Right lobe of liver (tissue), 6 donors: ENCODE measurements around the gene BCL2L11. TPM values are rescaled to one million over a fixed set of nuclear protein-coding genes. Genes with fewer than 3 reads are reported as not detected.
A peak's percentile ranks its signal among the peaks of the same experiment; 100 is the strongest.

ENCODE experiments used
- ATAC-seq, 4 donors: fragments of 200-7000 bp; cut with Tn5 transposase; one replicate each; pipeline ENCODE4 v1.9.1; 2020; ENCODE audit warnings: mild to moderate bottlenecking in 4 of 4, moderate library complexity in 4 of 4
- DNase-seq, 3 donors: peaks; one replicate each; pipeline ENCODE4 v3.0.0-alpha.2; 2020
- H3K27ac ChIP-seq, 3 donors: fragments of 200-600 bp; one replicate each; pipeline ENCODE4 v1.8.0; 2022
- H3K27me3 ChIP-seq, 2 donors: fragments of 200-600 bp; one replicate each; pipeline ENCODE4 v1.8.0; 2022
- H3K36me3 ChIP-seq, 4 donors: fragments of 200-600 bp; sonication (generic) in 1 of 4; one replicate each; pipeline versions ENCODE4 v1.5.1 to v1.8.0; 2017 to 2022; ENCODE audit warnings: control low read depth in 1 of 4
- H3K4me1 ChIP-seq, 4 donors: fragments of 200-600 bp; sonication (generic) in 1 of 4; one replicate each; pipeline versions ENCODE4 v1.5.1 to v1.8.0; 2017 to 2022; ENCODE audit warnings: control low read depth in 1 of 4
- H3K4me3 ChIP-seq, 3 donors: fragments of 200-600 bp; one replicate each; pipeline ENCODE4 v1.8.0; 2022
- H3K9me3 ChIP-seq, 4 donors: fragments of 200-600 bp; sonication (generic) in 1 of 4; one replicate each; pipeline versions ENCODE4 v1.5.1 to v1.8.0; 2017 to 2022; ENCODE audit warnings: control low read depth in 1 of 4
- POLR2A ChIP-seq: fragments of 450-650 bp; IDR thresholded peaks from one replicate; pipeline ENCODE4 v1.6.1; 2017; ENCODE audit warnings: antibody characterized with exemption, mild to moderate bottlenecking
- WGBS: methylation state at CpG from one replicate; pipeline ENCODE4 v1.1.6; 2018; ENCODE audit warnings: low coverage, low lambda C conversion rate; ENCODE audit not compliant: insufficient coverage; ENCODE audit errors: missing lambda C conversion rate; 5-methylcytosine and 5-hydroxymethylcytosine counted together
- intact Hi-C, 2 donors: fragments of 100-400 bp; cut with DNase I; formaldehyde crosslinking; loops; one replicate each; pipeline versions ENCODE4 v1.11.2 to v1.14.1; 2022
- total RNA-seq, 6 experiments: library from RNA; depleted of rRNA in 2 of 6; stranded (reverse); fragments of >200 nt in 2 of 6; fragmentation: NEBNext Ultra II Directional in 3 of 6; extraction: Animal tissue kit (Norgen Biotek cat#: 25700) in 3 of 6; gene quantifications; one replicate each; pipeline versions ENCODE4 v1.1.0 to v1.2.4, GENCODE V29; 2016 to 2023
- TF ChIP-seq, protein P1 (sequence below), 4 donors: fragments of 200-600 bp in 3 of 4; fragments of 450-650 bp in 1 of 4; IDR thresholded peaks; one replicate each; pipeline versions ENCODE4 v1.5.1 to v1.8.0; 2016 to 2022; ENCODE audit warnings: antibody characterized with exemption in 4 of 4, mild to moderate bottlenecking in 2 of 4
- donor health status: DM: no; HTN: yes; CAD: no.
- donor health status: DM: no; HTN: no; CAD: no.
- donor health status: DM: no; HTN: no; CAD: no.
- donor health status: DM: no; HTN: yes; CAD: no.
- donor health status: DM: no; HTN: yes; CAD: no.

Gene BCL2L11
- total RNA-seq, 6 experiments from 2014 or later = 6.5 to 13.0 (median 8.8) TPM

DNA sequence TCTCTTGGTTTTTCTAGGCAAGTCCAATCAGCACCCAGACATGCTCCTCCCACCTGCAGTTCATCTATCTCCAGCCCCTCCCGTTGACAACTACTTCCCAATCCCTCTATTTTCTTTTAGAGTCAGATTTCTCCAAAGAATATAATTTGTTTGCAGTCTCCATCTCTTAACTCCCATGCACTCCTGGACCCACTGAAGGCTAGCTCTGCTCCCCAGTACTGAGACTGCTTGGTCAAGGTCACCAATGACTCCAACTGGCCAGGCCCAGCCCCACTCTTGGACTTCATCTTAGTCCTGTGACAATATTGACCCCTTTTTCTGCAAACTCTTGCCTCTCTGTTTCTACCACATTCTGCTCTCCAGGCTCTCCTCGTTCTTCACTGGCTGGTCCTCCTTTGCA, 62.0 kb downstream of the BCL2L11 start:
- 69% methylated on average over 2 of the region's 2 CpGs for WGBS
- Histone ChIP-seq H3K36me3 (no peaks in the 10 kb centered on the region), H3K27ac (no peak overlapping the region), H3K4me3 (no peak overlapping the region), H3K27me3 (no peaks in the 10 kb centered on the region), H3K9me3 (no peaks in the 10 kb centered on the region), H3K4me1 (peaks cover 0 to 35% (median 16%) of the 10 kb centered on the region in 4 donors)
- intact Hi-C loops = no loop called here
- TF ChIP-seq, protein P1, sequence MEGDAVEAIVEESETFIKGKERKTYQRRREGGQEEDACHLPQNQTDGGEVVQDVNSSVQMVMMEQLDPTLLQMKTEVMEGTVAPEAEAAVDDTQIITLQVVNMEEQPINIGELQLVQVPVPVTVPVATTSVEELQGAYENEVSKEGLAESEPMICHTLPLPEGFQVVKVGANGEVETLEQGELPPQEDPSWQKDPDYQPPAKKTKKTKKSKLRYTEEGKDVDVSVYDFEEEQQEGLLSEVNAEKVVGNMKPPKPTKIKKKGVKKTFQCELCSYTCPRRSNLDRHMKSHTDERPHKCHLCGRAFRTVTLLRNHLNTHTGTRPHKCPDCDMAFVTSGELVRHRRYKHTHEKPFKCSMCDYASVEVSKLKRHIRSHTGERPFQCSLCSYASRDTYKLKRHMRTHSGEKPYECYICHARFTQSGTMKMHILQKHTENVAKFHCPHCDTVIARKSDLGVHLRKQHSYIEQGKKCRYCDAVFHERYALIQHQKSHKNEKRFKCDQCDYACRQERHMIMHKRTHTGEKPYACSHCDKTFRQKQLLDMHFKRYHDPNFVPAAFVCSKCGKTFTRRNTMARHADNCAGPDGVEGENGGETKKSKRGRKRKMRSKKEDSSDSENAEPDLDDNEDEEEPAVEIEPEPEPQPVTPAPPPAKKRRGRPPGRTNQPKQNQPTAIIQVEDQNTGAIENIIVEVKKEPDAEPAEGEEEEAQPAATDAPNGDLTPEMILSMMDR (IDR thresholded peaks at IDR 0.05) = no peak
- TF ChIP-seq POLR2A = no peak
- no peak for DNase-seq
- ATAC-seq = no peak

DNA sequence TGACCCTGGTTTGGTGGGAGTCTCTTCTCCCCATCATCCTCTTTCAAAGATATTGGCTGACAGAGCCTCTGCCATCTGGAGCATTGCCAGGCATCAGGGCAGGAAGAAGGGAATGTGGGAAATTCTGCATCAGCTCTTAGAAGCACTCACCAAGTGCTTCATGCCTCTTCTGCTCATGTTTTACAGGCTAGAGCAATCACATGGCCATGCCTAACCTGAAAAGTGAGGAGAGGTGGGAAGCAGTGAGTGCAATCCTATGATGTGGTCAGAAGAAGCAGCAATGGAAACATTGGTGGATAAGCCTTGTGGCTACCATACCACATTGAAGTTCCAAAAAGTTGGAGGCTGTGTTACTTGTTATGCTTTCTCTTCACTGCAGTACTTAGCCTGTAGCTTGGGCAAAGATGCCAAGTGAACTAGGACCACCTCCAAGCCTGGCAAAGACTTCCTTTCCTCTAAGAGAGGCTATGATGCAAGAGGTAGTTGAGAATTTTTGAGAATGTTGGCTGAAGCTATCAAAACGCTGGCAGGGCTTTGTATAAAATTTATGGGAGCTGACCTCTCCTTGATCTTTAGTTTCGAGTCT, 64.1 kb downstream of the BCL2L11 start:
- peak in 2 of 4 donors; percentile 34 to 38 for ATAC-seq
- Histone ChIP-seq H3K9me3 (no peaks in the 10 kb centered on the region), H3K27ac (peak overlapping the region in 2 of 3 donors; percentile 28 to 34), H3K4me3 (no peak overlapping the region), H3K4me1 (peaks cover 0 to 16% (median 8%) of the 10 kb centered on the region in 4 donors), H3K36me3 (no peaks in the 10 kb centered on the region), H3K27me3 (no peaks in the 10 kb centered on the region)
- 23% methylated on average over 2 of the region's 2 CpGs for WGBS
- intact Hi-C loops = no loop called here
- no peak for DNase-seq
- no peak for TF ChIP-seq POLR2A
- TF ChIP-seq, protein P1 (IDR thresholded peaks at IDR 0.05) = no peak

DNA sequence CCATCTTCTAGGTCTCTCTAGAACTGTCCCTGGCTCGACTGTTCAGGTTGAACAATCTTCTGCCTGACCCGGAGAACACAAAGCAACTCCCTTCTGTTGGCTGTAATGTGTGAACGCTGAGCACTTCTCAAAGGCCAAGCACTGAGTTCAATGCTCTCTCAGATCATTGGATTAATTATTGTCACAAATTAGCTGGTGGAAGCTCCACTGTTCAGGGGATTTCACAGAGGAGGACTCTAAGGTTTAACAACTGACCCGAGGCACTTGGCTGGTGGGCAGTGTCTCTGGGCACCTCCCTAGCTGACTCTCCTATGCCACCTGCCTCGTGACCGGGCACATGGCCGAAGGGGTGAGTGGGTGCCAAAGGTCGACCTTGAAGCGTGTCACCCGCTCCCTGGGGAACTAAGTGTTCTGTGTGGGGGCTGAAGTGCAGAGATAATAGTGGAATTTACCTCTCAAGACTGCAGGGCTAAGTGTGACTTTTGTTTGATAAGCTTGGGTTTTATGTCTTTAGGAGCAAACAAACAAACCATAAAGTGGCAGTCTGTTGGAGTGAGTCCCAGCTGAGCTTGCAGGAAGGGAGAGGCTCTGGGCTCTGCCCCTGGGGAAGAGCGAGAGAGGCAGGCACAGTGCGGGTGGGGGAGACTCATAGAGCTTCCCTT, 64.8 kb downstream of the BCL2L11 start:
- ATAC-seq = peak; percentile 73 to 85 (median 80)
- Histone ChIP-seq H3K9me3 (no peaks in the 10 kb centered on the region), H3K4me1 (peaks cover 0 to 16% (median 7%) of the 10 kb centered on the region in 4 donors), H3K4me3 (no peak overlapping the region), H3K27ac (peak overlapping the region in 2 of 3 donors; percentile 28 to 34), H3K36me3 (no peaks in the 10 kb centered on the region), H3K27me3 (no peaks in the 10 kb centered on the region)
- WGBS = 35% methylated on average over 8 of the region's 12 CpGs
- DNase-seq = peak; percentile 49 to 75 (median 62)
- TF ChIP-seq POLR2A = no peak
- TF ChIP-seq, protein P1 (IDR thresholded peaks at IDR 0.05) = no peak
- intact Hi-C loops = no loop called here

DNA sequence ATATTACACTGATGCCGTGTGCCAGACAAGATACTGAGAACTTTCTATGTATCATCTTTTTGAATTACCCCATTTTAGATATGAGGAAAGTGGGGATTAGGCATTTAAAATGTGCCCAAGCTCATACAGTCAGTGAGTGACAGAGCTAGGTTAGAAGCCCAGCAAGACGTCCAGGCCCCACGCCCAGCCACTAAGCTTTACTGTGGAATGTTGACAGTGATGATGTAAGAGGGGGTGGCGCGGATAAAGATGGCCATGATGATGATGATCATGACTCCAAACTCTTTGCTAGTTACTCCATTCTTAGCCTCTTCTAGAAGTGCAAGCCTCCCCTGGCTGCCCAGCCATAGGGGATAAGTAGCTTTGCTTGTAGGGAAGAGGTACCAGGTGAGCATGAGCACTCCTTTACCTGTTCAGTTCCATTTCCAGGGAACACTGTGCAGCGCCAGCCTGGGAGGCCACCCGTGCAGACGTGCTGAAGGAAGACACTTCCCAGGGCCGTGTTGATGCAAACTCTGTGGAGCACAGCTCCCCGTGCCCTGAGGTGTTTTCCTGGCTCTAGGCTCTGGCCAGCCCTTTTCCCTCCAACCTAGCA, 65.5 kb downstream of the BCL2L11 start:
- Histone ChIP-seq H3K4me1 (peaks cover 0 to 16% (median 7%) of the 10 kb centered on the region in 4 donors), H3K4me3 (no peak overlapping the region), H3K9me3 (no peaks in the 10 kb centered on the region), H3K27ac (no peak overlapping the region), H3K27me3 (no peaks in the 10 kb centered on the region), H3K36me3 (no peaks in the 10 kb centered on the region)
- intact Hi-C loops = no loop called here
- ATAC-seq (no peak), DNase-seq (no peak)
- 72% methylated on average over 5 of the region's 10 CpGs for WGBS
- no peak for TF ChIP-seq POLR2A
- TF ChIP-seq, protein P1 (IDR thresholded peaks at IDR 0.05) = no peak
